Keratinocyte (primary cell): ENCODE results near the gene IDI1. TPM values are rescaled to one million over a fixed set of nuclear protein-coding genes. Genes with fewer than 3 reads are reported as not detected.

Experiments
- DNase-seq: peaks from one replicate; pipeline ENCODE4 v3.0.0-alpha.2; 2011; ENCODE audit warnings: low read depth, missing footprints, low spot score
- FAIRE-seq: peaks from 2 replicates; lab custom pipeline; 2011; peaks lifted over from hg19 to GRCh38; lab: Jason Lieb, UNC
- H2AFZ ChIP-seq: 2 replicates; pipeline ENCODE4 v1.6.0; 2012; ENCODE audit warnings: low read length, control low read depth, inconsistent platforms; ENCODE audit not compliant: control insufficient read depth
- H3K27ac ChIP-seq: 2 replicates; pipeline ENCODE4 v1.5.1; 2011; ENCODE audit warnings: low read length; ENCODE audit not compliant: control insufficient read depth, insufficient read depth
- H3K27me3 ChIP-seq: 3 replicates; pipeline ENCODE4 v1.6.0; 2011; ENCODE audit warnings: low read length; ENCODE audit not compliant: control insufficient read depth, insufficient read depth; ENCODE audit errors: extremely low read depth
- H3K36me3 ChIP-seq, 2 experiments: 2 replicates in 1 of 2; 3 replicates in 1 of 2; pipeline ENCODE4 v1.5.1; 2011; ENCODE audit warnings: low read length in 2 of 2, mild to moderate bottlenecking in 1 of 2; ENCODE audit not compliant: control insufficient read depth in 2 of 2, insufficient read depth in 2 of 2; ENCODE audit errors: extremely low read depth in 1 of 2
- H3K4me1 ChIP-seq: 3 replicates; pipeline ENCODE4 v1.5.1; 2011; ENCODE audit warnings: low read length; ENCODE audit not compliant: control insufficient read depth, insufficient read depth; ENCODE audit errors: extremely low read depth
- H3K4me2 ChIP-seq: 3 replicates; pipeline ENCODE4 v1.6.0; 2011; ENCODE audit warnings: low read depth, low read length; ENCODE audit not compliant: control insufficient read depth, insufficient read depth; ENCODE audit errors: extremely low read depth
- H3K4me3 ChIP-seq, 3 experiments: fragments of 200-600 bp in 1 of 3; sonication (generic) in 1 of 3; 2 replicates in 2 of 3; 3 replicates in 1 of 3; pipeline ENCODE4 v1.5.1; 2011 to 2016; ENCODE audit warnings: low read length in 3 of 3, mild to moderate bottlenecking in 3 of 3, control low read depth in 2 of 3, inconsistent platforms in 1 of 3, low read depth in 1 of 3, mixed read lengths in 1 of 3, mixed run types in 1 of 3, moderate library complexity in 1 of 3; ENCODE audit not compliant: control insufficient read depth in 2 of 3, insufficient read depth in 2 of 3; ENCODE audit errors: extremely low read depth in 1 of 3
- H3K79me2 ChIP-seq: 2 replicates; pipeline ENCODE4 v1.6.0; 2012; ENCODE audit warnings: low read length; ENCODE audit not compliant: control insufficient read depth, insufficient read depth
- H3K9ac ChIP-seq: 3 replicates; pipeline ENCODE4 v1.6.0; 2011; ENCODE audit warnings: low read length; ENCODE audit not compliant: control insufficient read depth, insufficient read depth; ENCODE audit errors: extremely low read depth
- H3K9me1 ChIP-seq: 3 replicates; pipeline ENCODE4 v1.6.0; 2011; ENCODE audit warnings: low read length; ENCODE audit not compliant: control insufficient read depth, insufficient read depth; ENCODE audit errors: extremely low read depth
- H3K9me3 ChIP-seq: 2 replicates; pipeline ENCODE4 v1.5.1; 2012; ENCODE audit warnings: low read depth, low read length; ENCODE audit not compliant: control insufficient read depth
- H4K20me1 ChIP-seq: 3 replicates; pipeline ENCODE4 v1.6.0; 2011; ENCODE audit warnings: low read length; ENCODE audit not compliant: control insufficient read depth, insufficient read depth; ENCODE audit errors: extremely low read depth
- CTCF ChIP-seq, 3 experiments: IDR thresholded peaks in 1 of 3; conservative IDR thresholded peaks in 1 of 3; optimal IDR thresholded peaks in 1 of 3; 2 replicates in 2 of 3; 3 replicates in 1 of 3; pipeline versions ENCODE3 to v1.5.1; 2011; ENCODE audit warnings: low read length in 3 of 3, mild to moderate bottlenecking in 3 of 3, moderate library complexity in 2 of 3, control low read depth in 1 of 3, inconsistent platforms in 1 of 3; ENCODE audit not compliant: insufficient read depth in 2 of 3; ENCODE audit errors: extremely low read depth in 1 of 3
- EZH2 ChIP-seq: IDR thresholded peaks from one replicate; pipeline ENCODE4 v1.6.1; 2012; ENCODE audit warnings: inconsistent platforms, mild to moderate bottlenecking, low read length, moderate library complexity
- dilution Hi-C: fragments of 300-500 bp; cut with MboI; formaldehyde crosslinking; loops from one replicate; pipeline ENCODE4 v1.7.0; 2020; ENCODE audit warnings: low sequenced_read_pairs; ENCODE audit not compliant: extremely low pct_ligation_motif_present
- polyA plus RNA-seq, 5 experiments: library from polyadenylated mRNA; depleted of rRNA in 3 of 5; stranded (reverse) in 3 of 5; stranded (forward) in 1 of 5; unstranded in 1 of 5; fragments of >200 nt; gene quantifications; 1 replicate in 1 of 5; 2 replicates in 3 of 5; 3 replicates in 1 of 5; pipeline versions ENCODE4 v1.2.1 to v1.2.3, GENCODE V29; 2011 to 2012; ENCODE audit warnings: missing spikeins in 2 of 5, low read depth in 1 of 5, low replicate concordance in 1 of 5

Gene IDI1
- polyA plus RNA-seq, 1 donor (not counting 4 experiments of a cell fraction or from before 2014, with no cell fraction given): 298 TPM

DNA sequence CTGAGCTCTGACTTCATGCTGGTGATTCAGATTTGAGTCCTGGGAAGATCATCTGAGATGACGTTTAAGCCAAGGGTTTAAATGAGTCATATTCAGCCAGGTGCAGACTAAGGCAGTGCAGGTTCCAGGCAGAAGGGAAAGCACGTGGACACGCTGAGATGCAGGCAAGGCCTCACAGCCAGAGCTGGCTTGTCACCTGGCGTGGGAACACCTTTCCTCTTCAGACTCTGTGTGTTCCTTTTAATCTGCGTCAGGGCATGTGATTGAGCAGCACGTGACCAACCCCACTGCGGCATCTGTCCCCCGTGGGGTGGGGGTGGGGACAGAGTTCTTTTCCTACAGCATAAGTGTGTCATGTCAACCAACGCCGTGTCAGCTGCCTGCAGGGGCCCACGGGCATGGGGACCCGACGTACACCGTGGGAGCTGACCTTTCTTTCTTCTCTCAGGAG lies 12.6 kb downstream of the IDI1 start:
- peak; percentile 95 for FAIRE-seq
- Histone ChIP-seq H4K20me1 (peaks cover 12% of the 10 kb centered on the region), H3K4me3 (no peak overlapping the region), H2AFZ (no peak overlapping the region), H3K9ac (peak overlapping the region; percentile 72), H3K27me3 (no peaks in the 10 kb centered on the region), H3K79me2 (no peaks in the 10 kb centered on the region), H3K36me3 (peaks cover 4 to 16% of the 10 kb centered on the region in 2 experiments), H3K4me2 (peak overlapping the region; percentile 2), H3K27ac (peak overlapping the region; percentile 92), H3K9me3 (no peaks in the 10 kb centered on the region), H3K4me1 (peaks cover 15% of the 10 kb centered on the region), H3K9me1 (no peaks in the 10 kb centered on the region)
- dilution Hi-C loops: no loop called here
- DNase-seq: no peak
- TF ChIP-seq CTCF (optimal IDR thresholded peaks at IDR 0.05 in 1 of 3, IDR thresholded peaks at IDR 0.05 in 1 of 3, conservative IDR thresholded peaks at IDR 0.05 in 1 of 3; ENCODE audit: extremely low read depth in 1 of 3, insufficient read depth in 2 of 3, low read length in 3 of 3) (no peak), EZH2 (no peak)

- H3K79me2 ChIP-seq: no peaks in the 10 kb centered on the region
- no peak overlapping the region for H3K4me2 ChIP-seq
- no peak overlapping the region for H3K4me3 ChIP-seq
- no peaks in the 10 kb centered on the region for H3K27me3 ChIP-seq
- H3K9me3 ChIP-seq: no peaks in the 10 kb centered on the region
- no peak overlapping the region for H2AFZ ChIP-seq
- H3K36me3 ChIP-seq: peaks cover 4 to 11% of the 10 kb centered on the region in 2 experiments
- H3K9me1 ChIP-seq: no peaks in the 10 kb centered on the region
- H3K4me1 ChIP-seq: peaks cover 15% of the 10 kb centered on the region
- H4K20me1 ChIP-seq: peaks cover 11% of the 10 kb centered on the region
- FAIRE-seq: no peak
- H3K27ac ChIP-seq: peak overlapping the region; percentile 92
- dilution Hi-C loops: no loop called here
- TF ChIP-seq EZH2 (no peak), CTCF (optimal IDR thresholded peaks at IDR 0.05 in 1 of 3, IDR thresholded peaks at IDR 0.05 in 1 of 3, conservative IDR thresholded peaks at IDR 0.05 in 1 of 3; ENCODE audit: extremely low read depth in 1 of 3, insufficient read depth in 2 of 3, low read length in 3 of 3) (no peak)
- DNase-seq: no peak
- H3K9ac ChIP-seq: peak overlapping the region; percentile 8
Measured at GRCh38 chr10:1035201-1035600, 13.7 kb downstream of the IDI1 start.
